Progenitor cell of endocrine pancreas (in vitro differentiated cells): ENCODE measurements around the gene DRD2. TPM values are rescaled to one million over a fixed set of nuclear protein-coding genes. Genes with fewer than 3 reads are reported as not detected.

ENCODE experiments used
- DNase-seq: peaks from one replicate; pipeline ENCODE4 v3.0.0; 2021; ENCODE audit warnings: low spot score; ENCODE audit not compliant: unreplicated experiment
- H3K27ac Mint-ChIP-seq: 2 replicates; pipeline ENCODE4 v1.8.0; 2021; ENCODE audit warnings: mild to moderate bottlenecking, moderate library complexity, mixed read lengths
- H3K27me3 Mint-ChIP-seq: 2 replicates; pipeline ENCODE4 v1.8.0; 2021; ENCODE audit warnings: mixed read lengths
- H3K36me3 Mint-ChIP-seq: 2 replicates; pipeline ENCODE4 v1.8.0; 2022; ENCODE audit warnings: mixed read lengths; ENCODE audit not compliant: insufficient read depth
- H3K4me1 Mint-ChIP-seq: 2 replicates; pipeline ENCODE4 v1.8.0; 2021; ENCODE audit warnings: low read depth, mixed read lengths
- H3K4me3 Mint-ChIP-seq: 2 replicates; pipeline ENCODE4 v1.8.0; 2021; ENCODE audit warnings: low read depth, mild to moderate bottlenecking, moderate library complexity, mixed read lengths
- H3K9me3 Mint-ChIP-seq: 2 replicates; pipeline ENCODE4 v1.8.0; 2021; ENCODE audit warnings: low read depth, mixed read lengths
- total RNA-seq: library from RNA; stranded (reverse); gene quantifications from 2 replicates; pipeline ENCODE4 v1.2.1, GENCODE V29; 2021
- TF ChIP-seq, protein P1 (sequence below): fragments of 200-600 bp; sonication (generic); IDR thresholded peaks from one replicate; pipeline ENCODE4 v1.5.0; 2021; ENCODE audit warnings: antibody characterized with exemption, mild to moderate bottlenecking; ENCODE audit not compliant: unreplicated experiment

Gene DRD2
- total RNA-seq, 1 donor from 2014 or later, result 0.22 TPM

DNA sequence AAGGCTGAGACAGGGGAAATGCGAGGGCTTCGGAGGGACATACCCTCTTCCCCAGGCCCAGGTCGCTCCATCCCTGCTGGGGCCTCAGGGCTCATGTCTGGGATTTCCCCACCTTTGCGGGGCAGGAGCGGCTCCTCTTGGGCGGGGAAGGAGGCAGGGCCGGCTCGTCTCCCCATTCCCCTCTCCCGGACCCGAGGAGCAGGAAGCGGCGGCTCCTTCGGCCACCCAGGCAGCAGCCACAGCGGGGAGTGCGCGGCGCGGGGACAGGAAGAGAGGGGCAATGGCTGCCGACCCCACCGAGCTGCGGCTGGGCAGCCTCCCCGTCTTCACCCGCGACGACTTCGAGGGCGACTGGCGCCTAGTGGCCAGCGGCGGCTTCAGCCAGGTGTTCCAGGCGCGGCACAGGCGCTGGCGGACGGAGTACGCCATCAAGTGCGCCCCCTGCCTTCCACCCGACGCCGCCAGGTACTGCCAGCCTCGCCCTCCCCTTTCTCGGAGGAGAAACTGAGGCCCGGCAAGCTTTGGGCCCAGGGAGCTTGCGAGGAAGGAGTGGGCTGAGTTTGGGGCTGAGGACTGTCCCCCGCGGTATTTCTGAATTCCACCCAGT is 87.5 kb downstream of the DRD2 start, which contains the start of gene ANKK1:
ANKK1 (plus strand) TSS at position 175 of the 607 bp plus-strand sequence; CDS start at position 281, 106 bp downstream.
- no peak within 1 kb of the TSS for H3K27ac Mint-ChIP-seq
- peaks cover 8% of the 10 kb centered on the region for H3K27me3 Mint-ChIP-seq
- H3K36me3 Mint-ChIP-seq, result no peaks in the 10 kb centered on the region
- TF ChIP-seq, protein P1, sequence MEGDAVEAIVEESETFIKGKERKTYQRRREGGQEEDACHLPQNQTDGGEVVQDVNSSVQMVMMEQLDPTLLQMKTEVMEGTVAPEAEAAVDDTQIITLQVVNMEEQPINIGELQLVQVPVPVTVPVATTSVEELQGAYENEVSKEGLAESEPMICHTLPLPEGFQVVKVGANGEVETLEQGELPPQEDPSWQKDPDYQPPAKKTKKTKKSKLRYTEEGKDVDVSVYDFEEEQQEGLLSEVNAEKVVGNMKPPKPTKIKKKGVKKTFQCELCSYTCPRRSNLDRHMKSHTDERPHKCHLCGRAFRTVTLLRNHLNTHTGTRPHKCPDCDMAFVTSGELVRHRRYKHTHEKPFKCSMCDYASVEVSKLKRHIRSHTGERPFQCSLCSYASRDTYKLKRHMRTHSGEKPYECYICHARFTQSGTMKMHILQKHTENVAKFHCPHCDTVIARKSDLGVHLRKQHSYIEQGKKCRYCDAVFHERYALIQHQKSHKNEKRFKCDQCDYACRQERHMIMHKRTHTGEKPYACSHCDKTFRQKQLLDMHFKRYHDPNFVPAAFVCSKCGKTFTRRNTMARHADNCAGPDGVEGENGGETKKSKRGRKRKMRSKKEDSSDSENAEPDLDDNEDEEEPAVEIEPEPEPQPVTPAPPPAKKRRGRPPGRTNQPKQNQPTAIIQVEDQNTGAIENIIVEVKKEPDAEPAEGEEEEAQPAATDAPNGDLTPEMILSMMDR, result peak; percentile 68
- H3K4me3 Mint-ChIP-seq, result peak within 1 kb of the TSS; percentile 37
- peak; percentile 35 for DNase-seq
- no peaks in the 10 kb centered on the region for H3K9me3 Mint-ChIP-seq
- H3K4me1 Mint-ChIP-seq, result no peaks in the 10 kb centered on the region

DNA sequence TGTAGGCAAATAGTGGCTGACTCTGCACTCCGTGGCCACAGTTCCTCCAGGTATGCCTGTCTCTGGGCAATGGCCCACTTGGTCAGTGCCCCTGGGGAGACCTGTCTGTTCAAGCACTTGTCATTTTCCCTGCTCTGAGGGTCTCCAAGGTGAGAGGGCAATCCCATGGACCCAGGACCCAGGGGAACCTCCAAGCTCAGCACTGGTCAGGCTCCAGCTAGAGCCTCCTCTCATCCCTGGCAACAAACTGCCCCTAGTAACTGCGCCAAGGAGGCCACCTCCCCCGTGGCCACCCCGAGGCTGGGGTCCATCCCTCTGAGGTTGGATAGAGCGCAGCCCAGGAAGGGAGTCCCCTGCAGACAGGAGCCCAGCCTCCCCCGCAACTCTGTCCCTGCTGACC is 88.3 kb downstream of the DRD2 start:
- Mint-ChIP-seq H3K27ac (no peak overlapping the region), H3K9me3 (no peaks in the 10 kb centered on the region), H3K4me3 (no peak overlapping the region), H3K36me3 (no peaks in the 10 kb centered on the region), H3K27me3 (peaks cover 8% of the 10 kb centered on the region), H3K4me1 (no peaks in the 10 kb centered on the region)
- TF ChIP-seq, protein P1, result no peak
- no peak for DNase-seq

DNA sequence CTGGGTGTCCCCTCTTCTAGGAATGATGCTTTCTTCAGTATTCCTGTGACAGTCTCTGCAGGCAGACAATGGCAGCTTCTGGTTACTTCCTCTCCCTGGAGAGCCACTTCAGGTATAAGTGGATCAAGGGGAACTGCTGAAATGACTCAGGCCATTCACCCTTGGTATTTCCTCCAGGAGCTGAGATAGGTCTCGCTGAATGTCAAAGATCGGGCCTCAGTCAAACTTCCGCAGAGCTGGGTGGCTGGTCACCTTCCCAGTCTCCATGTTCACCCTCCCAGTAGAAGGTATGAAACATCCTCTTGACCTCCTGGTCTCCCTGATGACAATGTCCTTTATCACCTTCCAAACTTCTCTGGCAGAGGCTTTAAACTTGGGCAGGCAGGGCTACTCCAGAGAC is 89.4 kb downstream of the DRD2 start:
- peaks cover 1% of the 10 kb centered on the region for H3K36me3 Mint-ChIP-seq
- H3K4me1 Mint-ChIP-seq, result no peaks in the 10 kb centered on the region
- DNase-seq, result no peak
- no peaks in the 10 kb centered on the region for H3K9me3 Mint-ChIP-seq
- no peak overlapping the region for H3K4me3 Mint-ChIP-seq
- H3K27ac Mint-ChIP-seq, result no peak overlapping the region
- TF ChIP-seq, protein P1, result no peak
- peaks cover 8% of the 10 kb centered on the region for H3K27me3 Mint-ChIP-seq

DNA sequence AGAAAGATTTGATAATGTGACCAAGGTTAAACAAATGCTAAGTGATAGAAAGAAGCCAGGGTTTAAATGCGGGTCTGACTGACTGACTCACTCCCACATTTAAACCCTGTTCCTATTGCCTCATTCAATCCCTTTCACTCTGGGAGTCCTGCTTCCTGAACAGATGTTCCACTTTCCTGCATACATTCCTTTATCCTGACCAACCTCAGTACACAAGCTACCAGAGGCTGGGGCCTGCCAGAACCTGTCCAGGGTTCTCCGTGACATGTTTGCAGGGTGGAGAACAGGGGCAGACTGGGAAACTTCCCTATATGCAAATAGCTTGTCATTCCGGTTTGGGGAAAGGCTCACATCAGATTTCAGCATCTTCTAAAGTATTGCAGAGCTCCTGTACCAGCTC is 90.6 kb downstream of the DRD2 start:
- Mint-ChIP-seq H3K27ac (no peak overlapping the region), H3K4me1 (no peaks in the 10 kb centered on the region), H3K4me3 (no peak overlapping the region), H3K9me3 (peaks cover 4% of the 10 kb centered on the region), H3K27me3 (peaks cover 8% of the 10 kb centered on the region), H3K36me3 (peaks cover 1% of the 10 kb centered on the region)
- no peak for DNase-seq
- TF ChIP-seq, protein P1, result no peak

DNA sequence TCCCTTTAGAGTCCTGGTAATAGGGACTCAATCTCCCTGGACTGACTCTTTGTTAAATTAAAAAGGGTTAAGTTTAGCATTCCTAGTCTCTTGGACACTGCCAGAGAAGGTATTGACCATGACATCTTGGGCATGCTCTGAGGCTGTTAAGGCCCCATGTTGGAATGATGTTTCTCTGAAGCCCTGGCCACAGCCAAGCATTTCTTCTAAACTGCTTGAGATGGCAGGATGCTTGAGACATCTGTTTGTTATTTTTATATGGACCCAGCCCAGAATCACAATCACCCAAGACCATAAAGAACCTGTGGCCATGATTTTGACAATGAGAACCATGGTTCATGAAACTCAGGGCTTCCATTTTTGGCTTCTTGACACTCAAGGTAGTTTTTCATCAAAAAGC is 93.1 kb downstream of the DRD2 start:
- Mint-ChIP-seq H3K27me3 (peaks cover 6% of the 10 kb centered on the region), H3K27ac (no peak overlapping the region), H3K36me3 (peaks cover 1% of the 10 kb centered on the region), H3K4me1 (no peaks in the 10 kb centered on the region), H3K9me3 (peaks cover 4% of the 10 kb centered on the region), H3K4me3 (no peak overlapping the region)
- DNase-seq, result no peak
- TF ChIP-seq, protein P1, result no peak
